H1 (cell line): ENCODE data around the gene DCN. TPM values are rescaled to one million over a fixed set of nuclear protein-coding genes. Genes with fewer than 3 reads are reported as not detected.

Experiments
- CTCF ChIA-PET: fragments of 300-600 bp; sonication (Branson Sonifier 250); formaldehyde crosslinking; loops from one replicate; lab custom pipeline; 2021; ENCODE audit not compliant: partially characterized antibody; lab: Charles Lee
- POLR2A ChIA-PET: fragments of 300-600 bp; sonication (Branson Sonifier 250); formaldehyde crosslinking; loops from one replicate; lab custom pipeline; 2021; ENCODE audit warnings: inconsistent platforms; ENCODE audit not compliant: partially characterized antibody; lab: Charles Lee
- DNase-seq, 2 experiments: peaks; one replicate each; pipeline versions ENCODE4 v3.0.0 to v3.0.0-alpha.2; 2010 to 2022; ENCODE audit warnings: low spot score in 2 of 2, low read depth in 1 of 2, mixed read lengths in 1 of 2
- FAIRE-seq: peaks from 2 replicates; lab custom pipeline; 2011; peaks lifted over from hg19 to GRCh38; lab: Jason Lieb, UNC
- H2AFZ ChIP-seq: 2 replicates; pipeline ENCODE4 v1.8.1; 2012; ENCODE audit warnings: low read length, inconsistent platforms
- H2AK5ac ChIP-seq: 2 replicates; pipeline ENCODE4 v1.6.1; 2013; ENCODE audit warnings: low read depth, low read length
- H2BK120ac ChIP-seq: replicated peaks from 2 replicates; pipeline ENCODE3; 2013; ENCODE audit warnings: low read depth, low read length, inconsistent platforms
- H2BK12ac ChIP-seq: 2 replicates; pipeline ENCODE4 v1.6.1; 2013; ENCODE audit warnings: low read depth, low read length
- H2BK15ac ChIP-seq: 2 replicates; pipeline ENCODE4 v1.6.1; 2013; ENCODE audit warnings: low read length
- H2BK20ac ChIP-seq: 2 replicates; pipeline ENCODE4 v1.6.1; 2013; ENCODE audit warnings: low read length
- H2BK5ac ChIP-seq: 2 replicates; pipeline ENCODE4 v1.6.1; 2013; ENCODE audit warnings: low read depth, low read length
- H3K14ac ChIP-seq: 2 replicates; pipeline ENCODE4 v1.6.1; 2013; ENCODE audit warnings: inconsistent platforms; ENCODE audit not compliant: insufficient read length
- H3K18ac ChIP-seq: 2 replicates; pipeline ENCODE4 v1.6.1; 2013; ENCODE audit warnings: low read length; ENCODE audit errors: extremely low read depth
- H3K23ac ChIP-seq: 2 replicates; pipeline ENCODE4 v1.6.1; 2013; ENCODE audit warnings: inconsistent platforms; ENCODE audit not compliant: insufficient read length
- H3K23me2 ChIP-seq: 2 replicates; pipeline ENCODE4 v1.6.1; 2013; ENCODE audit warnings: low read depth, low read length
- H3K27ac ChIP-seq: 2 replicates; pipeline ENCODE4 v1.6.1; 2011; ENCODE audit warnings: low read depth, low read length, inconsistent platforms
- H3K27me3 ChIP-seq, 4 experiments: replicated peaks in 1 of 4; 1 replicate in 1 of 4; 2 replicates in 3 of 4; pipeline versions ENCODE4 v1.6.1 to v1.8.1; 2011 to 2013; ENCODE audit warnings: low read length in 3 of 4, mild to moderate bottlenecking in 3 of 4, inconsistent platforms in 2 of 4, mixed read lengths in 2 of 4, moderate library complexity in 1 of 4; ENCODE audit not compliant: control insufficient read depth in 3 of 4, insufficient read depth in 3 of 4; ENCODE audit errors: extremely low read depth in 1 of 4
- H3K36me3 ChIP-seq, 4 experiments: 2 replicates each; pipeline versions ENCODE4 v1.6.1 to v1.8.1; 2011 to 2013; ENCODE audit warnings: mild to moderate bottlenecking in 4 of 4, low read length in 3 of 4, moderate library complexity in 2 of 4, control low read depth in 1 of 4, inconsistent platforms in 1 of 4; ENCODE audit not compliant: insufficient read depth in 4 of 4, control insufficient read depth in 2 of 4
- H3K4ac ChIP-seq: replicated peaks from 2 replicates; pipeline ENCODE3; 2013; ENCODE audit warnings: low read length, low read depth, mixed read lengths, inconsistent platforms; ENCODE audit not compliant: insufficient read length
- H3K4me1 ChIP-seq, 4 experiments: replicated peaks in 1 of 4; 1 replicate in 1 of 4; 2 replicates in 3 of 4; pipeline versions ENCODE4 v1.6.1 to v1.8.1; 2011 to 2013; ENCODE audit warnings: low read length in 3 of 4, inconsistent platforms in 2 of 4, mixed read lengths in 1 of 4; ENCODE audit not compliant: insufficient read depth in 4 of 4, control insufficient read depth in 3 of 4
- H3K4me2 ChIP-seq, 2 experiments: 2 replicates each; pipeline versions ENCODE4 v1.6.1 to v1.8.1; 2011 to 2013; ENCODE audit warnings: low read depth in 2 of 2, low read length in 2 of 2, control low read depth in 1 of 2, inconsistent platforms in 1 of 2, mild to moderate bottlenecking in 1 of 2; ENCODE audit not compliant: insufficient read depth in 1 of 2
- H3K4me3 ChIP-seq, 4 experiments: fragments of 200-600, 300-600 bp in 1 of 4; sonication (generic), shearing (Covaris generic), sonication (Bioruptor Twin) in 1 of 4; 2 replicates each; pipeline versions ENCODE4 v1.5.1 to v1.8.1; 2011 to 2016; ENCODE audit warnings: low read length in 4 of 4, low read depth in 3 of 4, control low read depth in 2 of 4, inconsistent platforms in 2 of 4, mild to moderate bottlenecking in 2 of 4, mixed read lengths in 1 of 4, moderate library complexity in 1 of 4; ENCODE audit not compliant: insufficient read depth in 2 of 4; ENCODE audit errors: extremely low read depth in 1 of 4
- H3K56ac ChIP-seq: replicated peaks from 2 replicates; pipeline ENCODE3; 2013; ENCODE audit warnings: low read depth, mild to moderate bottlenecking, mixed read lengths, low read length, inconsistent platforms; ENCODE audit not compliant: insufficient read length
- H3K79me1 ChIP-seq: 2 replicates; pipeline ENCODE4 v1.6.1; 2013; ENCODE audit warnings: low read depth, low read length, control low read depth
- H3K79me2 ChIP-seq, 2 experiments: 2 replicates each; pipeline versions ENCODE4 v1.6.1 to v1.8.1; 2012 to 2013; ENCODE audit warnings: low read length in 2 of 2, mild to moderate bottlenecking in 2 of 2, inconsistent platforms in 1 of 2; ENCODE audit not compliant: insufficient read depth in 2 of 2, control insufficient read depth in 1 of 2
- H3K9ac ChIP-seq, 4 experiments: replicated peaks in 1 of 4; 1 replicate in 1 of 4; 2 replicates in 3 of 4; pipeline versions ENCODE4 v1.6.1 to v1.8.1; 2011 to 2013; ENCODE audit warnings: low read depth in 3 of 4, low read length in 3 of 4, control low read depth in 2 of 4, mild to moderate bottlenecking in 2 of 4, moderate library complexity in 2 of 4, inconsistent platforms in 1 of 4; ENCODE audit errors: extremely low read depth in 1 of 4
- H3K9me3 ChIP-seq, 2 experiments: 2 replicates each; pipeline versions ENCODE4 v1.6.1 to v1.8.1; 2012 to 2013; ENCODE audit warnings: mild to moderate bottlenecking in 2 of 2, moderate library complexity in 2 of 2, control low read depth in 1 of 2, inconsistent platforms in 1 of 2, low read depth in 1 of 2, low read length in 1 of 2, mixed read lengths in 1 of 2; ENCODE audit not compliant: insufficient read depth in 2 of 2
- H4K20me1 ChIP-seq, 2 experiments: replicated peaks in 1 of 2; 2 replicates each; pipeline versions ENCODE3 to v1.8.1; 2011 to 2013; ENCODE audit warnings: inconsistent platforms in 2 of 2, low read length in 2 of 2, mild to moderate bottlenecking in 1 of 2; ENCODE audit not compliant: insufficient read depth in 2 of 2, control insufficient read depth in 1 of 2
- H4K5ac ChIP-seq: 2 replicates; pipeline ENCODE4 v1.6.1; 2013; ENCODE audit warnings: low read length, low read depth, mixed read lengths, inconsistent platforms; ENCODE audit not compliant: insufficient read length
- H4K8ac ChIP-seq: 2 replicates; pipeline ENCODE4 v1.8.0; 2013; ENCODE audit warnings: mild to moderate bottlenecking, moderate library complexity, low read length, inconsistent platforms; ENCODE audit not compliant: insufficient read depth; ENCODE audit errors: extremely low read depth
- H4K91ac ChIP-seq: replicated peaks from 2 replicates; pipeline ENCODE3; 2013; ENCODE audit warnings: low read length, mixed read lengths, inconsistent platforms; ENCODE audit not compliant: insufficient read length
- ATF3 ChIP-seq: IDR thresholded peaks from 2 replicates; pipeline ENCODE4 v1.6.1; 2011; ENCODE audit warnings: low read depth, mild to moderate bottlenecking, low read length; ENCODE audit not compliant: insufficient read depth
- MAFK ChIP-seq: IDR thresholded peaks from 2 replicates; pipeline ENCODE4 v1.6.1; 2012; ENCODE audit warnings: low read depth, mild to moderate bottlenecking, improper control_type of control experiment, low read length
- PHF8 ChIP-seq: fragments of 200-600 bp; sonication (generic); conservative IDR thresholded peaks from 2 replicates; pipeline ENCODE4 v1.7.1; 2012; ENCODE audit warnings: low read depth, mild to moderate bottlenecking, inconsistent platforms, low read length, moderate library complexity
- polyA plus RNA-seq, 7 experiments: library from polyadenylated mRNA; depleted of rRNA in 3 of 7; stranded (reverse) in 5 of 7; unstranded in 2 of 7; fragments of >200 nt in 5 of 7; fragments of 200-250 nt in 2 of 7; gene quantifications; 1 replicate in 5 of 7; 2 replicates in 1 of 7; 4 replicates in 1 of 7; pipeline versions ENCODE4 v1.2.1 to v1.2.3, GENCODE V29; 2011 to 2013; ENCODE audit warnings: missing spikeins in 2 of 7, mixed read lengths in 2 of 7
- total RNA-seq: library from RNA; stranded (reverse); fragmentation: NEBNext Ultra II Directional; extraction: Animal tissue kit (Norgen Biotek cat#: 25700); gene quantifications from 2 replicates; pipeline ENCODE4 v1.2.1, GENCODE V29; 2021

Gene DCN
- total and polyA plus RNA-seq, 2 of the 8 experiments (the other 6 are each of a cell fraction or from before 2014, with no cell fraction given): not detected

- POLR2A ChIA-PET: no interaction called here
- Histone ChIP-seq H3K4me3 (no peak overlapping the region), H3K14ac (no peak overlapping the region), H3K79me2 (no peaks in the 10 kb centered on the region), H3K4ac (no peak overlapping the region), H4K20me1 (no peaks in the 10 kb centered on the region), H2BK120ac (no peak overlapping the region), H2BK12ac (no peak overlapping the region), H2BK5ac (no peak overlapping the region), H2AK5ac (no peak overlapping the region), H2BK15ac (no peak overlapping the region), H2BK20ac (no peak overlapping the region), H4K5ac (no peak overlapping the region), H3K27ac (no peak overlapping the region), H3K27me3 (no peaks in the 10 kb centered on the region), H4K8ac (no peak overlapping the region), H3K9ac (no peak overlapping the region), H3K4me1 (no peaks in the 10 kb centered on the region), H3K23me2 (no peaks in the 10 kb centered on the region), H3K4me2 (no peak overlapping the region), H4K91ac (no peak overlapping the region), H2AFZ (no peak overlapping the region), H3K36me3 (no peaks in the 10 kb centered on the region), H3K79me1 (no peaks in the 10 kb centered on the region), H3K23ac (no peak overlapping the region), H3K18ac (no peak overlapping the region), H3K56ac (no peak overlapping the region), H3K9me3 (no peaks in the 10 kb centered on the region)
- DNase-seq: no peak
- TF ChIP-seq MAFK (no peak), ATF3 (no peak), PHF8 (no peak)
- FAIRE-seq: no peak
- CTCF ChIA-PET: no interaction called here
These were observed 19.5 kb downstream of the DCN start for GRCh38 chr12:91163116-91163515.
